Astrocyte (in vitro differentiated cells and primary cell): Measurements from ENCODE around the gene MPP1.

Experiments used
- EZH2 ChIP-seq: IDR thresholded peaks from 2 replicates; pipeline ENCODE4 v1.6.1; 2012; ENCODE audit warnings: mild to moderate bottlenecking, low read length, inconsistent platforms; ENCODE audit not compliant: insufficient read depth
- TF ChIP-seq, protein P1 (sequence below): IDR thresholded peaks from 2 replicates; pipeline ENCODE4 v1.5.1; 2011; ENCODE audit warnings: low read depth, mild to moderate bottlenecking, inconsistent platforms, low read length, moderate library complexity; ENCODE audit not compliant: insufficient read depth

DNA sequence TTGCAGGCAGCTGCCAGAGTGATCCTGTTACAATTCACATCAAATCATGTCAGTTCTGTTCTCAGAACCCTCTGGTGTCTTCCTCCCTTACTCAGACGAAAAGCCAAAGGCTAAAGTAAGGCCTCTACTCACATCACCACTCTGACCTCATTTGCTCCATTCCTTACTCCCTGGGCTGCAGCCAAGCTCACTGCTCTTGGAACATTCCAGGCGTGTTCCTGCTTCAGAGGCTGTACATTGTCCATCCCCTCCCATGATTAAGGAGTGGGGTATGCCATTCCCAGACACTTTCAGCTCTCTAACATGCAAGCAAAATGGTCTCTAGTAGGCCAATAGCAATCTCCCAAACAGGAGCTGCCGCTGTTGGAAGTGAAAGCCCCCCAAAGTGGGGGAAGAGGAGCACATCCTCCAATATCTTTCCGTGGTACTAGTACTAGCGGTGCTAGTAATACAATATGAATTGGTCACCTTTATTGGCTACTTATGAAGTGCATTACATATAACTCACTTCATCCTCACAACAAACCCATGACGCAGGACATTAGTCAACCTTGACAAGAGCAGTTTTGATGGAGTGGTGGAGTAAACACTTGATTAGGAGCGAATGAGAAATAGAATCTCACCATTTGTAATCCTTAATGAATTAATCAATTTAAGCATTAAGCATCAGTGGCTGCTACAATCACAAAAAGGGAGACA lies 69.4 kb downstream of the MPP1 start:
- TF ChIP-seq, protein P1, sequence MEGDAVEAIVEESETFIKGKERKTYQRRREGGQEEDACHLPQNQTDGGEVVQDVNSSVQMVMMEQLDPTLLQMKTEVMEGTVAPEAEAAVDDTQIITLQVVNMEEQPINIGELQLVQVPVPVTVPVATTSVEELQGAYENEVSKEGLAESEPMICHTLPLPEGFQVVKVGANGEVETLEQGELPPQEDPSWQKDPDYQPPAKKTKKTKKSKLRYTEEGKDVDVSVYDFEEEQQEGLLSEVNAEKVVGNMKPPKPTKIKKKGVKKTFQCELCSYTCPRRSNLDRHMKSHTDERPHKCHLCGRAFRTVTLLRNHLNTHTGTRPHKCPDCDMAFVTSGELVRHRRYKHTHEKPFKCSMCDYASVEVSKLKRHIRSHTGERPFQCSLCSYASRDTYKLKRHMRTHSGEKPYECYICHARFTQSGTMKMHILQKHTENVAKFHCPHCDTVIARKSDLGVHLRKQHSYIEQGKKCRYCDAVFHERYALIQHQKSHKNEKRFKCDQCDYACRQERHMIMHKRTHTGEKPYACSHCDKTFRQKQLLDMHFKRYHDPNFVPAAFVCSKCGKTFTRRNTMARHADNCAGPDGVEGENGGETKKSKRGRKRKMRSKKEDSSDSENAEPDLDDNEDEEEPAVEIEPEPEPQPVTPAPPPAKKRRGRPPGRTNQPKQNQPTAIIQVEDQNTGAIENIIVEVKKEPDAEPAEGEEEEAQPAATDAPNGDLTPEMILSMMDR, result no peak
- no peak for TF ChIP-seq EZH2
